ENCODE results near the gene OPN1SW. TPM values are rescaled to one million over a fixed set of nuclear protein-coding genes. Genes with fewer than 3 reads are reported as not detected.

OPN1SW gene
- polyA plus RNA-seq, 1 experiment, result not detected

DNA sequence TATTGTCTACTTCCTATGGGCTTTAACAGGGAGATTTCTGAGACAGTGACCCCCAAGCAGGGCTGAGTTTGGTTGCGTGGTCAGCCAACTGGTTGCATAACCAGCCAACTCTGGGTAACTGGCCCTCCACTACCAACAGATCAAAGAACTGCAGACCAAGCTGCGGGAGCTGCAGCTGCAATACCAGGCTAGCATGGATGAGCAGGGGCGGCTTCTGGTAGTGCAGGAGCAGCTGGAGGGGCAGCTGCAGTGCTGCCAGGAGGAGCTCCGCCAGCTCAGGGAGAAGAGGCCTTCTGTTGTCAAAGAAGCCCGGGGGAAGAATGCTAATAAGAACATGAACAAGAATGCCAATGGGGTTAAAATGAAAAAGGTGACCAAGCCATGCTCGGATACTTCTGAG is 38.9 kb upstream of the OPN1SW start:
- no peak for DNase-seq (ENCODE audit: low read depth, low spot score)
- TF ChIP-seq, protein P1, sequence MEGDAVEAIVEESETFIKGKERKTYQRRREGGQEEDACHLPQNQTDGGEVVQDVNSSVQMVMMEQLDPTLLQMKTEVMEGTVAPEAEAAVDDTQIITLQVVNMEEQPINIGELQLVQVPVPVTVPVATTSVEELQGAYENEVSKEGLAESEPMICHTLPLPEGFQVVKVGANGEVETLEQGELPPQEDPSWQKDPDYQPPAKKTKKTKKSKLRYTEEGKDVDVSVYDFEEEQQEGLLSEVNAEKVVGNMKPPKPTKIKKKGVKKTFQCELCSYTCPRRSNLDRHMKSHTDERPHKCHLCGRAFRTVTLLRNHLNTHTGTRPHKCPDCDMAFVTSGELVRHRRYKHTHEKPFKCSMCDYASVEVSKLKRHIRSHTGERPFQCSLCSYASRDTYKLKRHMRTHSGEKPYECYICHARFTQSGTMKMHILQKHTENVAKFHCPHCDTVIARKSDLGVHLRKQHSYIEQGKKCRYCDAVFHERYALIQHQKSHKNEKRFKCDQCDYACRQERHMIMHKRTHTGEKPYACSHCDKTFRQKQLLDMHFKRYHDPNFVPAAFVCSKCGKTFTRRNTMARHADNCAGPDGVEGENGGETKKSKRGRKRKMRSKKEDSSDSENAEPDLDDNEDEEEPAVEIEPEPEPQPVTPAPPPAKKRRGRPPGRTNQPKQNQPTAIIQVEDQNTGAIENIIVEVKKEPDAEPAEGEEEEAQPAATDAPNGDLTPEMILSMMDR (IDR thresholded peaks at IDR 0.05; ENCODE audit: low read depth, low read length), result no peak
- H3K27me3 ChIP-seq (ENCODE audit: control insufficient read depth, insufficient read depth, low read length), result no peaks in the 10 kb centered on the region
- H3K9me3 ChIP-seq (ENCODE audit: control insufficient read depth, insufficient read depth, low read length), result no peaks in the 10 kb centered on the region; the same call in 1 of the 2 replicates
- H3K4me3 ChIP-seq (ENCODE audit: low read depth, low read length), result no peak overlapping the region
- ChIA-PET CTCF (no interaction called here), POLR2A (no interaction called here)
- H3K27ac ChIP-seq (ENCODE audit: low read depth, low read length), result no peak overlapping the region

- Histone ChIP-seq H3K9me3 (ENCODE audit: control insufficient read depth, insufficient read depth, low read length) (no peaks in the 10 kb centered on the region; the same call in 1 of the 2 replicates), H3K27ac (ENCODE audit: low read depth, low read length) (no peak overlapping the region), H3K4me3 (ENCODE audit: low read depth, low read length) (no peak overlapping the region), H3K27me3 (ENCODE audit: control insufficient read depth, insufficient read depth, low read length) (no peaks in the 10 kb centered on the region)
- TF ChIP-seq, protein P1 (IDR thresholded peaks at IDR 0.05; ENCODE audit: low read depth, low read length), result no peak
- ChIA-PET CTCF (no interaction called here), POLR2A (no interaction called here)
- DNase-seq (ENCODE audit: low read depth, low spot score), result no peak
These were observed 37.0 kb upstream of the OPN1SW start for GRCh38 chr7:128812514-128813168.

GRCh38 chr7:128811631-128812430 is 36.2 kb upstream of the OPN1SW start:
- CTCF ChIA-PET, result no interaction called here
- no peak overlapping the region for H3K27ac ChIP-seq (ENCODE audit: low read depth, low read length)
- POLR2A ChIA-PET, result no interaction called here
- H3K9me3 ChIP-seq (ENCODE audit: control insufficient read depth, insufficient read depth, low read length), result no peaks in the 10 kb centered on the region; the same call in 1 of the 2 replicates
- DNase-seq (ENCODE audit: low read depth, low spot score), result no peak
- no peaks in the 10 kb centered on the region for H3K27me3 ChIP-seq (ENCODE audit: control insufficient read depth, insufficient read depth, low read length)
- TF ChIP-seq, protein P1 (IDR thresholded peaks at IDR 0.05; ENCODE audit: low read depth, low read length), result no peak
- no peak overlapping the region for H3K4me3 ChIP-seq (ENCODE audit: low read depth, low read length)

GRCh38 chr7:128810997-128811396 is 35.4 kb upstream of the OPN1SW start:
- H3K4me3 ChIP-seq (ENCODE audit: low read depth, low read length), result no peak overlapping the region
- no peaks in the 10 kb centered on the region for H3K27me3 ChIP-seq (ENCODE audit: control insufficient read depth, insufficient read depth, low read length)
- no peak for DNase-seq (ENCODE audit: low read depth, low spot score)
- POLR2A ChIA-PET, result no interaction called here
- H3K27ac ChIP-seq (ENCODE audit: low read depth, low read length), result no peak overlapping the region
- CTCF ChIA-PET, result no interaction called here
- TF ChIP-seq, protein P1 (IDR thresholded peaks at IDR 0.05; ENCODE audit: low read depth, low read length), result no peak
- H3K9me3 ChIP-seq (ENCODE audit: control insufficient read depth, insufficient read depth, low read length), result no peaks in the 10 kb centered on the region; the same call in 1 of the 2 replicates

DNA sequence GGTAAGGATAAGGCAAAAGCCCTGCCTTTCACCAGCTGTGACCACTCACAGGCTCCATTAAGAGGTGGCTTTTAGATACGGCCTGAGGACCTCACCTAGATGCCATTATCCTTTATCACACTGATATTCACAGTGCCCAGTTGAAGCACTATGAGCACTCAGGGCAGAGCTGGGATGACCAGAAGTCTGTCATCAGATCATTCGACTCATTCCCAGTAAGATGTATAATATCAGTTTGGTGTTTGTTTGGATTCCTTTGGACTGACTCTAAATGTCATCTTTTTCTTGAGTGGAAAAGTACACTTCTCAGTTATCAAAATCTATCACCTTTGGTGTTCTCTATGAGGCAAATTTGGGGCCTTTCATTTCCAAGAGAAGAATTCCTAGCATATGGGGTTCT is 34.9 kb upstream of the OPN1SW start:
- Histone ChIP-seq H3K27me3 (ENCODE audit: control insufficient read depth, insufficient read depth, low read length) (no peaks in the 10 kb centered on the region), H3K27ac (ENCODE audit: low read depth, low read length) (no peak overlapping the region), H3K4me3 (ENCODE audit: low read depth, low read length) (no peak overlapping the region), H3K9me3 (ENCODE audit: control insufficient read depth, insufficient read depth, low read length) (no peaks in the 10 kb centered on the region; the same call in 1 of the 2 replicates)
- DNase-seq (ENCODE audit: low read depth, low spot score), result no peak
- TF ChIP-seq, protein P1 (IDR thresholded peaks at IDR 0.05; ENCODE audit: low read depth, low read length), result no peak
- CTCF ChIA-PET, result no interaction called here
- POLR2A ChIA-PET, result no interaction called here

Data from AG04450 (cell line).